DMS53 (cell line): ENCODE results near the gene SYT5.
A peak's percentile ranks its signal among the peaks of the same experiment; 100 is the strongest.
"Not testable (repeated sequence)": the region's sequence is repeated elsewhere in the genome, so short reads cannot be mapped to it uniquely, and the experiment has no call there.

Source experiments
- DNase-seq: peaks from one replicate; lab custom pipeline; 2025; lab: John Stamatoyannopoulos, UW

Gene SYT5

GRCh38 chr19:55206664-55207500 is 26.8 kb upstream of the SYT5 start:
- DNase-seq: peak; percentile 96

- DNase-seq: peak; percentile 25
Measured at GRCh38 chr19:55202199-55202598, 22.1 kb upstream of the SYT5 start.

- DNase-seq: no peak
Measured at GRCh38 chr19:55199620-55200204, 19.6 kb upstream of the SYT5 start.

GRCh38 chr19:55198651-55199050 is 18.6 kb upstream of the SYT5 start:
- no peak for DNase-seq

GRCh38 chr19:55197528-55197927 is 17.4 kb upstream of the SYT5 start:
- peak; percentile 49 for DNase-seq

GRCh38 chr19:55196803-55197202 is 16.7 kb upstream of the SYT5 start:
- DNase-seq: peak; percentile 39

- no peak for DNase-seq
Measured at GRCh38 chr19:55193481-55193880, 13.4 kb upstream of the SYT5 start.

GRCh38 chr19:55189403-55189835 is 9.3 kb upstream of the SYT5 start:
- DNase-seq: no peak

- DNase-seq: no peak
Measured at GRCh38 chr19:55188625-55189024, 8.5 kb upstream of the SYT5 start.

GRCh38 chr19:55186080-55186479 is 6.0 kb upstream of the SYT5 start:
- no peak for DNase-seq

GRCh38 chr19:55181740-55182139 is 1.7 kb upstream of the SYT5 start:
- no peak for DNase-seq

- DNase-seq: peak; percentile 97
Measured at GRCh38 chr19:55178781-55179599, 1.1 kb downstream of the SYT5 start.

GRCh38 chr19:55176076-55176475 is 4.0 kb downstream of the SYT5 start:
- DNase-seq: peak; percentile 70

GRCh38 chr19:55175117-55175867 is 4.8 kb downstream of the SYT5 start:
- DNase-seq: no peak

- no peak for DNase-seq
Measured at GRCh38 chr19:55174425-55175116, 5.5 kb downstream of the SYT5 start.

GRCh38 chr19:55173714-55174409 is 6.2 kb downstream of the SYT5 start:
- peak; percentile 82 for DNase-seq

- DNase-seq: no peak
Measured at GRCh38 chr19:55173186-55173713, 6.8 kb downstream of the SYT5 start.

GRCh38 chr19:55172741-55173140 is 7.3 kb downstream of the SYT5 start:
- no peak for DNase-seq

- DNase-seq: not testable (repeated sequence)
Measured at GRCh38 chr19:55172318-55172717, 7.8 kb downstream of the SYT5 start.

GRCh38 chr19:55171440-55171839 is 8.6 kb downstream of the SYT5 start:
- no peak for DNase-seq
